WERI-Rb-1 (cell line): ENCODE results near the gene KITLG.
"Not testable (repeated sequence)": the region's sequence is repeated elsewhere in the genome, so short reads cannot be mapped to it uniquely, and the experiment has no call there.

Experiments used
- DNase-seq: peaks from one replicate; pipeline ENCODE4 v3.0.0-alpha.2; 2020
- H3K27ac ChIP-seq: fragments of 250-450 bp; sonication (Bioruptor Pico); 2 replicates; pipeline ENCODE4 v1.5.1; 2020; ENCODE audit warnings: mild to moderate bottlenecking, moderate library complexity
- H3K27me3 ChIP-seq: fragments of 250-450 bp; sonication (Bioruptor Pico); 2 replicates; pipeline ENCODE4 v1.5.1; 2021; ENCODE audit warnings: mild to moderate bottlenecking, low read depth, moderate library complexity; ENCODE audit not compliant: insufficient read depth, severe bottlenecking
- H3K36me3 ChIP-seq: fragments of 250-450 bp; sonication (Bioruptor Pico); 2 replicates; pipeline ENCODE4 v1.5.1; 2020; ENCODE audit warnings: mild to moderate bottlenecking, moderate library complexity
- H3K4me3 ChIP-seq: 2 replicates; pipeline ENCODE4 v1.5.1; 2011; ENCODE audit warnings: low read depth, mild to moderate bottlenecking, control low read depth, low read length
- H3K9me3 ChIP-seq: fragments of 250-450 bp; sonication (Bioruptor Pico); 2 replicates; pipeline ENCODE4 v1.5.1; 2021; ENCODE audit warnings: mild to moderate bottlenecking, moderate library complexity; ENCODE audit not compliant: severe bottlenecking
- CTCF ChIP-seq: IDR thresholded peaks from 2 replicates; pipeline ENCODE4 v1.5.1; 2011; ENCODE audit warnings: low read depth, mild to moderate bottlenecking, control low read depth, inconsistent platforms, low read length

The KITLG gene

GRCh38 chr12:88580051-88580871, at the start of gene KITLG:
TSS of gene KITLG (minus strand) at chr12:88580471. CDS start at chr12:88580278, 193 bp downstream.
- Histone ChIP-seq H3K9me3 (peaks cover 3% of the 10 kb centered on the region), H3K36me3 (no peaks in the 10 kb centered on the region), H3K27ac (no peak within 1 kb of the TSS), H3K4me3 (peak within 1 kb of the TSS; percentile 31), H3K27me3 (peaks cover 84% of the 10 kb centered on the region)
- DNase-seq = peak; percentile 56
- TF ChIP-seq CTCF = peak; percentile 35; the same call in 1 of the 2 replicates

GRCh38 chr12:88628856-88629509, 48.7 kb upstream of the KITLG start:
- TF ChIP-seq CTCF = no peak
- no peak for DNase-seq
- no peak overlapping the region for H3K4me3 ChIP-seq
- no peak overlapping the region for H3K27ac ChIP-seq
- H3K36me3 ChIP-seq = no peaks in the 10 kb centered on the region
- H3K9me3 ChIP-seq = no peaks in the 10 kb centered on the region
- peaks cover 8% of the 10 kb centered on the region for H3K27me3 ChIP-seq

GRCh38 chr12:88628035-88628434, 47.8 kb upstream of the KITLG start:
- H3K36me3 ChIP-seq, H3K27ac ChIP-seq, H3K9me3 ChIP-seq, DNase-seq, H3K4me3 ChIP-seq, H3K27me3 ChIP-seq: not testable (repeated sequence)

- H3K27ac ChIP-seq = no peak overlapping the region
- no peak for DNase-seq
- TF ChIP-seq CTCF = no peak
- H3K36me3 ChIP-seq = no peaks in the 10 kb centered on the region
- H3K9me3 ChIP-seq = no peaks in the 10 kb centered on the region
- H3K27me3 ChIP-seq = peaks cover 6% of the 10 kb centered on the region
- H3K4me3 ChIP-seq = no peak overlapping the region
Observed at GRCh38 chr12:88627501-88627900, 47.2 kb upstream of the KITLG start.

GRCh38 chr12:88625356-88625755, 45.1 kb upstream of the KITLG start:
- no peak for TF ChIP-seq CTCF
- no peak overlapping the region for H3K27ac ChIP-seq

GRCh38 chr12:88624911-88625310, 44.6 kb upstream of the KITLG start:
- no peak overlapping the region for H3K4me3 ChIP-seq
- no peak for DNase-seq
- H3K27ac ChIP-seq = no peak overlapping the region
- peaks cover 3% of the 10 kb centered on the region for H3K27me3 ChIP-seq
- no peaks in the 10 kb centered on the region for H3K9me3 ChIP-seq
- TF ChIP-seq CTCF = no peak
- H3K36me3 ChIP-seq = no peaks in the 10 kb centered on the region

More at GRCh38 chr12:88625356-88625755, 45.1 kb upstream of the KITLG start:
- Histone ChIP-seq H3K36me3 (no peaks in the 10 kb centered on the region), H3K27me3 (peaks cover 3% of the 10 kb centered on the region), H3K9me3 (no peaks in the 10 kb centered on the region), H3K4me3 (no peak overlapping the region)
- DNase-seq = no peak
